Measurements from ENCODE around the gene UNCX.

GRCh38 chr7:1227814-1228544, 4.7 kb upstream of the UNCX start:
- TF ChIP-seq MCM2 (IDR thresholded peaks at IDR 0.05; ENCODE audit: low read depth) (no peak), ZNF589 (CRISPR knock-in tag; IDR thresholded peaks at IDR 0.05; ENCODE audit: low read depth) (no peak), CREB3 (tag; conservative IDR thresholded peaks at IDR 0.05; ENCODE audit: low read depth) (no peak), GABPA (tag; conservative IDR thresholded peaks at IDR 0.05; ENCODE audit: low read depth) (no peak), POLR2A (conservative IDR thresholded peaks at IDR 0.05) (no peak), KDM2B (CRISPR knock-in tag; IDR thresholded peaks at IDR 0.05) (no peak), RFX5 (IDR thresholded peaks at IDR 0.05; ENCODE audit: low read depth, low read length) (no peak), CXXC5 (CRISPR knock-in tag; IDR thresholded peaks at IDR 0.05) (no peak), CTCF (IDR thresholded peaks at IDR 0.05 in 2 of 3, conservative IDR thresholded peaks at IDR 0.05 in 1 of 3; ENCODE audit: insufficient read depth in 2 of 3, low read depth in 1 of 3, low read length in 3 of 3) (no peak), ZNF24 (IDR thresholded peaks at IDR 0.05) (no peak), E2F4 (CRISPR knock-in tag; IDR thresholded peaks at IDR 0.05; ENCODE audit: low read depth) (no peak), ATF1 (CRISPR knock-in tag; IDR thresholded peaks at IDR 0.05) (no peak), ATF1 (tag; IDR thresholded peaks at IDR 0.05) (no peak), CBX1 (IDR thresholded peaks at IDR 0.05; ENCODE audit: low read depth) (no peak)
